Heart left ventricle (tissue), 13 donors: ENCODE data around the gene FKBP1A.

Source experiments
- CTCF ChIP-seq, 12 donors: fragments of 200-600 bp; sonication (generic) in 4 of 12; IDR thresholded peaks; one replicate each; pipeline versions ENCODE4 v1.5.0 to v1.8.0; 2018 to 2022; ENCODE audit warnings: antibody characterized with exemption in 12 of 12, mild to moderate bottlenecking in 5 of 12
- POLR2A ChIP-seq, 2 donors: fragments of 450-650 bp; IDR thresholded peaks; one replicate each; pipeline ENCODE4 v1.6.1; 2017; ENCODE audit warnings: antibody characterized with exemption in 2 of 2, mild to moderate bottlenecking in 2 of 2, moderate library complexity in 2 of 2
- donor health status: ischemic (EF 13 %, LVEDD 7.1; RV severe dilation, severe dysfunction).
- donor health status: DM: no; HTN: yes; CAD: no.
- donor health status: DM: no; HTN: no; CAD: no.
- donor health status: ischemic (EF 25% LVEDD 6.9; RV normal size, moderate dysfunction).
- donor health status: ischemic (EF 25% LVEDD 5.7; RV mildly dilated, moderate dysfunction).
- donor health status: ischemic (EF 35%, LVEDD 5.7; RV mildly dilated, moderate dysfunction).
- donor health status: nonischemic (EF 11% LVEDD 7.7; RV severe dilation, severe dysfunction).
- donor health status: DM: yes; HTN: yes; CAD: no.
- donor health status: PGD.
- donor health status: ischemic (EF 29% LVEDD 5.4; RV normal size, mild dysfunction).
- donor health status: nonischemic (EF 23%, LVEDD 6.1; RV moderate dilation, normal function).

- TF ChIP-seq CTCF (IDR thresholded peaks at IDR 0.05) (no peak), POLR2A (IDR thresholded peaks at IDR 0.05) (no peak)
Measured at GRCh38 chr20:1376007-1376406, 16.8 kb downstream of the FKBP1A start.
